Measurements from ENCODE around the gene GPC6. TPM values are rescaled to one million over a fixed set of nuclear protein-coding genes. Genes with fewer than 3 reads are reported as not detected.

The GPC6 gene
- polyA plus RNA-seq, 1 of the 3 experiments (the other 2 are of a cell fraction): 6.7 TPM

DNA sequence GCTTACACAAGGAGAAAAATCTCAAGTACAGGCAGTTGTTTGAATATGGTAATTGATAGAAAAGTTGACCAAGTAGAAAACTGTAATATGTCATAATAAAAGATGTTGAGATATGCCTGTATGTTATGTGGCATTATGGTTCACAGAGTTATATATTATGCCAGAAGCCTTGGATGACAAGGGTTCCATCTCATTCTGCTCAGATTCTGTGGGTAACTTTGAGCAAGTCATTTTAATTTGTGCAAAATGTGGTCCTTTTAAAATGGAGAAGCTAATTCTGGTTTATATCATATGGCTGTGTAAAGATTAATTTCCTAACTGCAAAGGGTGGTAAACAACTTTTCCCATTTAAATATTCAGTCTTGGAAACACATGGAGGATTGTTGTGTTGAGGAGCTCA, 180.9 kb downstream of the GPC6 start (continued):
- TF ChIP-seq SIN3A (IDR thresholded peaks at IDR 0.05; ENCODE audit: borderline replicate concordance, low read depth, low read length) (no peak), EP300 (IDR thresholded peaks at IDR 0.05; ENCODE audit: borderline replicate concordance in 1 of 2, low read depth in 1 of 2, low read length in 1 of 2) (no peak)
- TF ChIP-seq, protein P1, sequence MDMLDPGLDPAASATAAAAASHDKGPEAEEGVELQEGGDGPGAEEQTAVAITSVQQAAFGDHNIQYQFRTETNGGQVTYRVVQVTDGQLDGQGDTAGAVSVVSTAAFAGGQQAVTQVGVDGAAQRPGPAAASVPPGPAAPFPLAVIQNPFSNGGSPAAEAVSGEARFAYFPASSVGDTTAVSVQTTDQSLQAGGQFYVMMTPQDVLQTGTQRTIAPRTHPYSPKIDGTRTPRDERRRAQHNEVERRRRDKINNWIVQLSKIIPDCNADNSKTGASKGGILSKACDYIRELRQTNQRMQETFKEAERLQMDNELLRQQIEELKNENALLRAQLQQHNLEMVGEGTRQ (IDR thresholded peaks at IDR 0.05; ENCODE audit: borderline replicate concordance, low read depth, low read length): no peak

DNA sequence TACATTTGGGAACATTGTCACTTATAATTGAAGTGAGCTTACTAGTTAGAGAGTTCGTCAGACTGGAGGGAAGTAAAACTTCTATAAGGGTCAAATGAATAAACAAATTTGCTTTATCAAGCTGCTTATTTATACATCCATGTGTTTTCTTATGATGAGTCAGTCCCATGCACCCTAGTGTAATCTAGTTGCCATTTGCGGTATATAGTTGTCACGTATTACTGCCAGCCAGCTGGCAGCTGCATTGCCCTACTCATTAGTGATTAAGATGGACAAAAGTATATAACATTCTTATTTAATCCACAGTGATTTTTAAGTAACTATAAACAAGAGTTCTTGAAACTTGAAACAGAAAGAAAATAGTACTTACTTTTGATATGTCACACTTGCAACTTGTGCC, 182.4 kb downstream of the GPC6 start:
- CTCF ChIA-PET: no interaction called here
- Histone ChIP-seq H3K9me2 (no peaks in the 10 kb centered on the region), H3K4me2 (no peak overlapping the region), H3K79me2 (ENCODE audit: insufficient read depth) (no peaks in the 10 kb centered on the region), H3K27me3 (ENCODE audit: insufficient read depth) (no peaks in the 10 kb centered on the region), H3K27ac (ENCODE audit: low read depth in 2 of 2, low read length in 1 of 2) (no peak overlapping the region), H3K4me1 (ENCODE audit: control insufficient read depth in 1 of 2, insufficient read depth in 2 of 2, low read depth in 1 of 2, low read length in 1 of 2) (peaks cover 0 to 15% of the 10 kb centered on the region in 2 experiments; a peak in 2 of 4 replicates), H3K9me3 (no peaks in the 10 kb centered on the region), H4K20me1 (ENCODE audit: insufficient read depth) (no peaks in the 10 kb centered on the region), H3K9ac (no peak overlapping the region), H3K36me3 (replicated peaks in 1 of 2; ENCODE audit: control insufficient read depth in 1 of 2, insufficient read depth in 2 of 2, low read length in 1 of 2) (no peaks in the 10 kb centered on the region), H3F3A (replicated peaks; ENCODE audit: insufficient read depth) (no peaks in the 10 kb centered on the region), H2AFZ (ENCODE audit: low read depth) (no peak overlapping the region), H3K4me3 (ENCODE audit: low read depth in 2 of 2, low read length in 1 of 2) (no peak overlapping the region)
- POLR2A ChIA-PET: no interaction called here
- TF ChIP-seq TEAD4 (IDR thresholded peaks at IDR 0.05; ENCODE audit: borderline replicate concordance, insufficient read depth) (no peak), EZH2phosphoT487 (IDR thresholded peaks at IDR 0.05; ENCODE audit: borderline replicate concordance, low read depth) (no peak), FOXJ3 (CRISPR knock-in tag; IDR thresholded peaks at IDR 0.05) (no peak), SIN3A (IDR thresholded peaks at IDR 0.05; ENCODE audit: borderline replicate concordance, low read depth, low read length) (no peak), YY1 (IDR thresholded peaks at IDR 0.05; ENCODE audit: low read depth) (no peak), NFIC (IDR thresholded peaks at IDR 0.05; ENCODE audit: borderline replicate concordance) (no peak), TCF12 (IDR thresholded peaks at IDR 0.05) (no peak), RCOR1 (IDR thresholded peaks at IDR 0.05; ENCODE audit: low read length) (no peak), FOXM1 (IDR thresholded peaks at IDR 0.05; ENCODE audit: low read depth) (no peak), RAD21 (IDR thresholded peaks at IDR 0.05; ENCODE audit: low read length) (no peak), MXI1 (IDR thresholded peaks at IDR 0.05; ENCODE audit: low read depth, low read length) (no peak), EP300 (IDR thresholded peaks at IDR 0.05; ENCODE audit: borderline replicate concordance in 1 of 2, low read depth in 1 of 2, low read length in 1 of 2) (no peak), TAF1 (IDR thresholded peaks at IDR 0.05; ENCODE audit: borderline replicate concordance, low read depth, low read length) (no peak)
- TF ChIP-seq, protein P2, sequence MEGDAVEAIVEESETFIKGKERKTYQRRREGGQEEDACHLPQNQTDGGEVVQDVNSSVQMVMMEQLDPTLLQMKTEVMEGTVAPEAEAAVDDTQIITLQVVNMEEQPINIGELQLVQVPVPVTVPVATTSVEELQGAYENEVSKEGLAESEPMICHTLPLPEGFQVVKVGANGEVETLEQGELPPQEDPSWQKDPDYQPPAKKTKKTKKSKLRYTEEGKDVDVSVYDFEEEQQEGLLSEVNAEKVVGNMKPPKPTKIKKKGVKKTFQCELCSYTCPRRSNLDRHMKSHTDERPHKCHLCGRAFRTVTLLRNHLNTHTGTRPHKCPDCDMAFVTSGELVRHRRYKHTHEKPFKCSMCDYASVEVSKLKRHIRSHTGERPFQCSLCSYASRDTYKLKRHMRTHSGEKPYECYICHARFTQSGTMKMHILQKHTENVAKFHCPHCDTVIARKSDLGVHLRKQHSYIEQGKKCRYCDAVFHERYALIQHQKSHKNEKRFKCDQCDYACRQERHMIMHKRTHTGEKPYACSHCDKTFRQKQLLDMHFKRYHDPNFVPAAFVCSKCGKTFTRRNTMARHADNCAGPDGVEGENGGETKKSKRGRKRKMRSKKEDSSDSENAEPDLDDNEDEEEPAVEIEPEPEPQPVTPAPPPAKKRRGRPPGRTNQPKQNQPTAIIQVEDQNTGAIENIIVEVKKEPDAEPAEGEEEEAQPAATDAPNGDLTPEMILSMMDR (IDR thresholded peaks at IDR 0.05): no peak
- TF ChIP-seq, protein P3, sequence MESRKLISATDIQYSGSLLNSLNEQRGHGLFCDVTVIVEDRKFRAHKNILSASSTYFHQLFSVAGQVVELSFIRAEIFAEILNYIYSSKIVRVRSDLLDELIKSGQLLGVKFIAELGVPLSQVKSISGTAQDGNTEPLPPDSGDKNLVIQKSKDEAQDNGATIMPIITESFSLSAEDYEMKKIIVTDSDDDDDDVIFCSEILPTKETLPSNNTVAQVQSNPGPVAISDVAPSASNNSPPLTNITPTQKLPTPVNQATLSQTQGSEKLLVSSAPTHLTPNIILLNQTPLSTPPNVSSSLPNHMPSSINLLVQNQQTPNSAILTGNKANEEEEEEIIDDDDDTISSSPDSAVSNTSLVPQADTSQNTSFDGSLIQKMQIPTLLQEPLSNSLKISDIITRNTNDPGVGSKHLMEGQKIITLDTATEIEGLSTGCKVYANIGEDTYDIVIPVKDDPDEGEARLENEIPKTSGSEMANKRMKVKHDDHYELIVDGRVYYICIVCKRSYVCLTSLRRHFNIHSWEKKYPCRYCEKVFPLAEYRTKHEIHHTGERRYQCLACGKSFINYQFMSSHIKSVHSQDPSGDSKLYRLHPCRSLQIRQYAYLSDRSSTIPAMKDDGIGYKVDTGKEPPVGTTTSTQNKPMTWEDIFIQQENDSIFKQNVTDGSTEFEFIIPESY (IDR thresholded peaks at IDR 0.05; ENCODE audit: borderline replicate concordance, low read depth): no peak
- TF ChIP-seq, protein P4, sequence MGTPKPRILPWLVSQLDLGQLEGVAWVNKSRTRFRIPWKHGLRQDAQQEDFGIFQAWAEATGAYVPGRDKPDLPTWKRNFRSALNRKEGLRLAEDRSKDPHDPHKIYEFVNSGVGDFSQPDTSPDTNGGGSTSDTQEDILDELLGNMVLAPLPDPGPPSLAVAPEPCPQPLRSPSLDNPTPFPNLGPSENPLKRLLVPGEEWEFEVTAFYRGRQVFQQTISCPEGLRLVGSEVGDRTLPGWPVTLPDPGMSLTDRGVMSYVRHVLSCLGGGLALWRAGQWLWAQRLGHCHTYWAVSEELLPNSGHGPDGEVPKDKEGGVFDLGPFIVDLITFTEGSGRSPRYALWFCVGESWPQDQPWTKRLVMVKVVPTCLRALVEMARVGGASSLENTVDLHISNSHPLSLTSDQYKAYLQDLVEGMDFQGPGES (IDR thresholded peaks at IDR 0.05; ENCODE audit: low read depth, low read length): no peak
- TF ChIP-seq, protein P5, sequence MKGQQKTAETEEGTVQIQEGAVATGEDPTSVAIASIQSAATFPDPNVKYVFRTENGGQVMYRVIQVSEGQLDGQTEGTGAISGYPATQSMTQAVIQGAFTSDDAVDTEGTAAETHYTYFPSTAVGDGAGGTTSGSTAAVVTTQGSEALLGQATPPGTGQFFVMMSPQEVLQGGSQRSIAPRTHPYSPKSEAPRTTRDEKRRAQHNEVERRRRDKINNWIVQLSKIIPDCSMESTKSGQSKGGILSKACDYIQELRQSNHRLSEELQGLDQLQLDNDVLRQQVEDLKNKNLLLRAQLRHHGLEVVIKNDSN (IDR thresholded peaks at IDR 0.05; ENCODE audit: borderline replicate concordance, low read depth): no peak
- TF ChIP-seq, protein P6, sequence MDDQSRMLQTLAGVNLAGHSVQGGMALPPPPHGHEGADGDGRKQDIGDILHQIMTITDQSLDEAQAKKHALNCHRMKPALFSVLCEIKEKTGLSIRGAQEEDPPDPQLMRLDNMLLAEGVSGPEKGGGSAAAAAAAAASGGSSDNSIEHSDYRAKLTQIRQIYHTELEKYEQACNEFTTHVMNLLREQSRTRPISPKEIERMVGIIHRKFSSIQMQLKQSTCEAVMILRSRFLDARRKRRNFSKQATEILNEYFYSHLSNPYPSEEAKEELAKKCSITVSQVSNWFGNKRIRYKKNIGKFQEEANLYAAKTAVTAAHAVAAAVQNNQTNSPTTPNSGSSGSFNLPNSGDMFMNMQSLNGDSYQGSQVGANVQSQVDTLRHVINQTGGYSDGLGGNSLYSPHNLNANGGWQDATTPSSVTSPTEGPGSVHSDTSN (IDR thresholded peaks at IDR 0.05): no peak
- no peak for DNase-seq
- WGBS (ENCODE audit: low lambda C conversion rate): 94% methylated on average over 3 of the region's 3 CpGs
